T-helper 2 cell treated with Interferon-gamma antibody and Interleukin-4, amounts not matched to agents 5 μg/mL and 100 μg/mL, for 36 hours (primary cell): ENCODE data around the gene KLHL25.
"Not testable (repeated sequence)": the region's sequence is repeated elsewhere in the genome, so short reads cannot be mapped to it uniquely, and the experiment has no call there.

Experiments used
- DNase-seq: peaks from one replicate; pipeline ENCODE4 v3.0.0; 2021; ENCODE audit warnings: low spot score
- H3K27ac Mint-ChIP-seq: one replicate; pipeline ENCODE4 v1.8.0; 2021; ENCODE audit warnings: mild to moderate bottlenecking, mixed read lengths
- H3K27me3 Mint-ChIP-seq: one replicate; pipeline ENCODE4 v1.8.0; 2021; ENCODE audit warnings: low read depth, mixed read lengths
- H3K36me3 Mint-ChIP-seq: one replicate; pipeline ENCODE4 v1.8.0; 2021; ENCODE audit warnings: low read depth, mixed read lengths
- H3K4me1 Mint-ChIP-seq: one replicate; pipeline ENCODE4 v1.8.0; 2021; ENCODE audit warnings: low read depth, mixed read lengths
- H3K4me3 Mint-ChIP-seq: one replicate; pipeline ENCODE4 v1.8.0; 2022; ENCODE audit warnings: mild to moderate bottlenecking, moderate library complexity, mixed read lengths
- H3K9me3 Mint-ChIP-seq: one replicate; pipeline ENCODE4 v1.8.0; 2021; ENCODE audit warnings: mixed read lengths

KLHL25 gene, protein sequence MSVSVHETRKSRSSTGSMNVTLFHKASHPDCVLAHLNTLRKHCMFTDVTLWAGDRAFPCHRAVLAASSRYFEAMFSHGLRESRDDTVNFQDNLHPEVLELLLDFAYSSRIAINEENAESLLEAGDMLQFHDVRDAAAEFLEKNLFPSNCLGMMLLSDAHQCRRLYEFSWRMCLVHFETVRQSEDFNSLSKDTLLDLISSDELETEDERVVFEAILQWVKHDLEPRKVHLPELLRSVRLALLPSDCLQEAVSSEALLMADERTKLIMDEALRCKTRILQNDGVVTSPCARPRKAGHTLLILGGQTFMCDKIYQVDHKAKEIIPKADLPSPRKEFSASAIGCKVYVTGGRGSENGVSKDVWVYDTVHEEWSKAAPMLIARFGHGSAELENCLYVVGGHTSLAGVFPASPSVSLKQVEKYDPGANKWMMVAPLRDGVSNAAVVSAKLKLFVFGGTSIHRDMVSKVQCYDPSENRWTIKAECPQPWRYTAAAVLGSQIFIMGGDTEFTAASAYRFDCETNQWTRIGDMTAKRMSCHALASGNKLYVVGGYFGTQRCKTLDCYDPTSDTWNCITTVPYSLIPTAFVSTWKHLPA

GRCh38 chr15:85794598-85795336, at the start of gene KLHL25:
Gene KLHL25, minus strand, starts transcription at chr15:85794925. Its CDS starts 25,115 bp downstream, at chr15:85769810.
- DNase-seq = peak; percentile 93
- Mint-ChIP-seq H3K9me3 (no peaks in the 10 kb centered on the region), H3K4me1 (peaks cover 34% of the 10 kb centered on the region), H3K36me3 (peaks cover 3% of the 10 kb centered on the region), H3K4me3 (peak within 1 kb of the TSS; percentile 84), H3K27ac (peak within 1 kb of the TSS; percentile 90), H3K27me3 (peaks cover 5% of the 10 kb centered on the region)

DNA sequence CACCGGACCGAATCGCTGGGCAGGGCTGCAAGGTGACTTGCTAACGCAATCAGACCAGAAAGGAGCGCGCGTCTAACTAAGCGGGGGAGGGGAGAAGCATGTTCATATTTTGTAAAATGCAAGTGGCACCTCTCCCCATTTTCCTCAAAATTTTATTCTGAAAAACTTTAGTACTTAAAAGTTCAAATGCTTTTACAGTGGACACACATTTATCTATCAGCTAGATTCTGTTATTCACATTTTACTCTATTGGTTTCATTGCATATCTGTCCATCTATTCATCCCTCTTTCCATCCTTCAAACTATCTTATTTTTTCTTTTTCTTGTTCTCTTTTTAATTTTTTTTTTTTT, 46.1 kb upstream of the KLHL25 start:
- H3K36me3 Mint-ChIP-seq = no peaks in the 10 kb centered on the region
- H3K9me3 Mint-ChIP-seq = no peaks in the 10 kb centered on the region
- H3K4me1 Mint-ChIP-seq = peaks cover 1% of the 10 kb centered on the region
- H3K27me3 Mint-ChIP-seq = peaks cover 13% of the 10 kb centered on the region
- no peak for DNase-seq
- H3K27ac Mint-ChIP-seq = no peak overlapping the region
- H3K4me3 Mint-ChIP-seq = peak overlapping the region; percentile 72

GRCh38 chr15:85840079-85840801, 45.5 kb upstream of the KLHL25 start:
- peak; percentile 81 for DNase-seq
- Mint-ChIP-seq H3K4me1 (peaks cover 1% of the 10 kb centered on the region), H3K4me3 (peak overlapping the region; percentile 72), H3K27me3 (peaks cover 8% of the 10 kb centered on the region), H3K9me3 (no peaks in the 10 kb centered on the region), H3K27ac (no peak overlapping the region), H3K36me3 (no peaks in the 10 kb centered on the region)

DNA sequence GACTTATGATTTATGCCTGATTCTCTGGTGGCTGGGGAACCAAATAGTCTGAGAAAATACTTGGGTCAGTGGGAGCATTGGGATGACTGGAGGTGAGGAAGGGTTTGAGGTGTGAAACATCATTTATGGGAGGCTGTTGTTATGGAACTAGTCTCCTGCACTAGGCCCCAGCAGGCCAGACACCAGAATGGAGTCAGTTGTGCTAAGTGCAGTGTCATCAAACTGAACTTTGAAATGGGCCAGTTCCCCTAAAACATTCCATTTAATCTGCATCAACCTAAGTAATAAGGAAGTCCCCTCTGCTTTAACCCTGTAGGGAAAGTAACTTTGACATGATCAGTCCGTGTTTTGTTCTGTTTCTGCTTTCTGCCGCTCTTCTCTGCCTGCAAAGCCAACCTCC, 44.9 kb upstream of the KLHL25 start:
- Mint-ChIP-seq H3K4me3 (no peak overlapping the region), H3K36me3 (no peaks in the 10 kb centered on the region), H3K27ac (no peak overlapping the region), H3K4me1 (peaks cover 1% of the 10 kb centered on the region), H3K9me3 (no peaks in the 10 kb centered on the region), H3K27me3 (peaks cover 3% of the 10 kb centered on the region)
- DNase-seq = no peak

DNA sequence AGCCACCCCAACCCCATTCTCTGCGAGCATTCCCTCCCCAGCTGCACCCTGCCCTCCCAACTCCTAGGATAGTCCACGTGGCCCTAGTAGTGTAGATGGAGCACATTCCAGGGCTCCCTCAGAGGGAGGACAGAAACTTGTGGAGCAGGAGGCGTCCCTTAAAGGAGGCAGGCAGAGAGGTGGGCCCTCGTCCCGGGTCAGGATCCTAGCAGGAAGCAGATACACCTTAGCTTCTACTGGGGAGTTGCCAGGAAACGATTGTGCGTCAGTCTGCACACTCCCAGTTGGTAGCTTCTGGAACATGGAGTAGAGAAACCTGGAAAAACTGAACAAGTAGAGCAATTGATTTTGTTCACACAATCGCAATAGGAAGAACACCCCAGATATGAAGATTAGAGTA, 43.9 kb upstream of the KLHL25 start:
- Mint-ChIP-seq H3K27ac (no peak overlapping the region), H3K4me3 (no peak overlapping the region), H3K27me3 (peaks cover 5% of the 10 kb centered on the region), H3K4me1 (peaks cover 1% of the 10 kb centered on the region), H3K9me3 (no peaks in the 10 kb centered on the region), H3K36me3 (no peaks in the 10 kb centered on the region)
- no peak for DNase-seq

DNA sequence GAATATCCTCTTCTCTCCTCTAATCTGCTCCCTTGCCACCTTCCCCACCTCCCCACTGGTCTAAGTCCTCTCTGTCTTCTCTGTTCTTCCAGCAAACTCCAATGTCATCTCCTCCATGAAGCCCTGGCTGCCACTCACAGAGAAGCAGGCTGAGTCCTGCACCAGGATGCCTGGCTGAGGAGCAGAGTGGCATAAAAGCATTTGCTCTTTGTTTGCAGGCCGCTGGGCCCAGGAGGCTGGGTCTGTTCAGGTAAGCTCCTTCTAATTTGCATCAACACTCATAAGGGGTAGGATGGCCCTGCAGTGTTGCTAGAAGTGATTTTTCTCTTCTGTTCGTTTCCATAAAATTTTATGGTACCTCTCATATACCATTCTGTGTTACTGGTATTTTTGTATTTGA, 43.2 kb upstream of the KLHL25 start:
- Mint-ChIP-seq H3K27me3 (peaks cover 2% of the 10 kb centered on the region), H3K27ac (no peak overlapping the region), H3K4me1 (peaks cover 1% of the 10 kb centered on the region), H3K9me3 (no peaks in the 10 kb centered on the region), H3K36me3 (no peaks in the 10 kb centered on the region), H3K4me3 (no peak overlapping the region)
- DNase-seq = no peak

- no peak overlapping the region for H3K4me3 Mint-ChIP-seq
These were observed 42.3 kb upstream of the KLHL25 start for GRCh38 chr15:85837011-85837433.

DNA sequence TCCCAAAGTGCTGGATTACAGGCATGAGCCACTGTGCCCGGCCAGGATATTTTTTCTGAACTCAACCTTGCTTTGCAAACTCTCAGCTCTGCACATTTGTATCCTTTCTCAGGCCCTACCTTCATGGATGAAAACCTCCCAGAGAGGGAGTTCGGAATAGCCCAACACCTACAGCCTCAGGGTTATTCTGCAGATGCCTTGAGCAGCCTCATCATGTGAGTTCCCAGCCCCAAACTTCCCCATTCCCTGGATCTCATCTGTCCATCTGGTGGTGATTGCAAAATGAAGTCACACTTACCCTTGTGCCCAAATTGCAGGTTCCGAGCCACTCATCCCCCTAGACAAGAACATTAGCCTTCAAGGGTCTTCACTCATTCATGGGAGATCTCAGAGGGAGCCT, 39.9 kb upstream of the KLHL25 start:
- Mint-ChIP-seq H3K9me3 (no peaks in the 10 kb centered on the region), H3K4me3 (no peak overlapping the region), H3K27ac (no peak overlapping the region), H3K27me3 (peaks cover 2% of the 10 kb centered on the region), H3K36me3 (no peaks in the 10 kb centered on the region), H3K4me1 (no peaks in the 10 kb centered on the region)
- DNase-seq = no peak

More at GRCh38 chr15:85837011-85837433, 42.3 kb upstream of the KLHL25 start:
- no peak for DNase-seq
- Mint-ChIP-seq H3K27me3 (peaks cover 2% of the 10 kb centered on the region), H3K27ac (no peak overlapping the region), H3K36me3 (no peaks in the 10 kb centered on the region), H3K9me3 (no peaks in the 10 kb centered on the region), H3K4me1 (peaks cover 1% of the 10 kb centered on the region)

- Mint-ChIP-seq H3K36me3 (no peaks in the 10 kb centered on the region), H3K27ac (no peak overlapping the region), H3K4me1 (no peaks in the 10 kb centered on the region)
These were observed 37.7 kb upstream of the KLHL25 start for GRCh38 chr15:85832394-85832793.

GRCh38 chr15:85831415-85832113, 36.8 kb upstream of the KLHL25 start:
- no peaks in the 10 kb centered on the region for H3K36me3 Mint-ChIP-seq
- H3K4me1 Mint-ChIP-seq = no peaks in the 10 kb centered on the region
- no peak for DNase-seq

More at GRCh38 chr15:85832394-85832793, 37.7 kb upstream of the KLHL25 start:
- no peak overlapping the region for H3K4me3 Mint-ChIP-seq
- peaks cover 2% of the 10 kb centered on the region for H3K27me3 Mint-ChIP-seq
- no peaks in the 10 kb centered on the region for H3K9me3 Mint-ChIP-seq
- no peak for DNase-seq

GRCh38 chr15:85829754-85830153, 35.0 kb upstream of the KLHL25 start:
- not testable (repeated sequence) for H3K4me1 Mint-ChIP-seq, H3K4me3 Mint-ChIP-seq, H3K27ac Mint-ChIP-seq, H3K27me3 Mint-ChIP-seq, DNase-seq, H3K9me3 Mint-ChIP-seq, H3K36me3 Mint-ChIP-seq

More at GRCh38 chr15:85831415-85832113, 36.8 kb upstream of the KLHL25 start:
- Mint-ChIP-seq H3K27me3 (peaks cover 4% of the 10 kb centered on the region), H3K27ac (no peak overlapping the region), H3K4me3 (no peak overlapping the region), H3K9me3 (no peaks in the 10 kb centered on the region)

- Mint-ChIP-seq H3K27ac (no peak overlapping the region), H3K27me3 (peaks cover 5% of the 10 kb centered on the region), H3K4me3 (no peak overlapping the region), H3K4me1 (no peaks in the 10 kb centered on the region), H3K36me3 (no peaks in the 10 kb centered on the region), H3K9me3 (no peaks in the 10 kb centered on the region)
- DNase-seq = no peak
These were observed 34.1 kb upstream of the KLHL25 start for GRCh38 chr15:85828874-85829273.

- no peak for DNase-seq
- H3K27ac Mint-ChIP-seq = no peak overlapping the region
- peaks cover 5% of the 10 kb centered on the region for H3K27me3 Mint-ChIP-seq
- H3K4me3 Mint-ChIP-seq = no peak overlapping the region
- H3K9me3 Mint-ChIP-seq = no peaks in the 10 kb centered on the region
- H3K4me1 Mint-ChIP-seq = no peaks in the 10 kb centered on the region
- no peaks in the 10 kb centered on the region for H3K36me3 Mint-ChIP-seq
These were observed 33.4 kb upstream of the KLHL25 start for GRCh38 chr15:85828126-85828525.
